ENCODE data around the gene GPR83.
"Not testable (repeated sequence)": the region's sequence is repeated elsewhere in the genome, so short reads cannot be mapped to it uniquely, and the experiment has no call there.

Gene GPR83

DNA sequence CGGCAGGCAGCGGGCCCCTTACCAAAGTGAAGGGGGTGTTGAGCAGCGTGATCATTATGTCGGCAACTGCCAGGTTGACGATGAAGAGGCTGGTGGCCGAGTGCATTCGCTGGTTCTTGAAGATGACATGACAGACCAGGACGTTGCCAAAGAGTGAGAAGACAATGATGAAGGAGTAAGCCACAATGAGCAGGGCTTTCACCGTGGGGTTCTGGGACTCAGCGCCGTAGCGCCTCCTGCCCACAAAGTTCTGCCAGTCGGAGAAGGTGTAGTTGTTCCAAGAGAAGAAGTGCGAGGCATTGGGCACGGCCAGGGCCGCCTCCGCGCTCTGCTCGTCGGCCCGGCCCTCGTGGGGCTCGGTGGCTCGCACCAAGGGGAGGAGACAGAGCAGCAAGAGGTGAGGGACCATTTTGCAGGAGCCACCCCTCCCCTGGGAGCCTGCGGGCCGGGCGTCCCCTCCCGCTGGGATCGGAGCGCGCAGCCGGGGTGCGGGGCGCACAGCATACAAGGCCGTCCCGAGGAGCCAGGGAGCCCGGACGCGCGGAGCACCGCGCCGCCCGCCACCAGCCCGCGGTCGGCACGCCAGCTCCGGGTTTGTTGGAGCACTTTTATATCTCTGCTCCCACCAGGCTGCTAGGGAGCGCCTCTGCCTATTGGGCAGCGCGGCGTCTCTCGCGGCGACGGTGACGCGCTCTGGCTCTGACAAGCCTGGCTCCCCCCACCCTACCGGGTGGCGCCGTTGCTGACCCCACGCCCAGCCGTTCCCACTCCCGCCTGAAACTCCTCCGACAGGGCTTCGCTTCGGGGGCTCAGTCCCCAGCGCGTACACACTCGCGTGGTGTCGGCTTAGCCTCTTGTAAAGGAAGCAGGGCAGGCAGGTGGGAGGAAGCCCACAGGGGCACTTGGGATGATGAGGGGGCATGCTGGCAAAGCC lies at the start of gene GPR83:
Gene GPR83, minus strand, starts transcription at position 581 of the 934 bp plus-strand sequence. Its CDS starts 172 bp downstream, at position 409.
- no peak for DNase-seq (ENCODE audit: low spot score)

DNA sequence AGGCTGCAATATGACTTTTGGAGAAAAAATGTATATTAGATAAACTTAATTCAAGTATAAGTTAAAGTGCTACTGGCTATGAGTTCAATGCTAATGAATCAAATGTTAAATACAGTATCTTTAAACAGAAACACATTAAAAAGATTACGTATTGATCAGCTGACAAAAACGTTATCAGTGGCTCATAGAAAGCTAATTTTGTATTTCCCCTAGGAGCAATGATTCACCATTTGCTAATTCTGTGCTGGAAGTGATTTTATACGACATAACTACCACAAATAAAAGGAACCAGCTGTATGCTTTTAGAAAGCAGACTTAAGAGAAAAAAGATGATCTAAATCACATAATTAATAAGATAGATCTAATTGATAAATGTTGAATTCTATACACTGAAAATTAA lies 48.8 kb upstream of the GPR83 start:
- no peak for DNase-seq (ENCODE audit: low spot score)

DNA sequence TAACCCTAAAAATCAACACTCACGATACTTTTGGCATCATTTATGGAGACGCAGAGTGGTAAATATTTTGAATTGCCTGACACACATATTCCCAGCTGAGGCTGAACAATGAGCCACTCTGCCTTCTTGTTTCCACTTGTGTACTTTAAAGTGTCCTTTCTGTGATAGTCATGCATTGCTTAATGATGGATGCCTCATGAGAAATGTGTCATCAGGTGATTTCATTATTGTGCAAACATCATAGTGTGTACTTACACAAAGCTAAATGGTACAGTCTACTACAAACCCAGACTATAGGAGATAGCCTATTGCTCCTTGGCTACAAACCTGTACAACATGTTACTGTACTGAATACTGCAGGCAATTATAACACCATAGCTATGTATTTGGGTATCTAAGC lies 48.2 kb upstream of the GPR83 start:
- DNase-seq (ENCODE audit: low spot score): no peak

GRCh38 chr11:94449029-94449428 lies 47.8 kb upstream of the GPR83 start:
- no peak for DNase-seq (ENCODE audit: low spot score)

GRCh38 chr11:94447149-94447548 lies 45.9 kb upstream of the GPR83 start:
- no peak for DNase-seq (ENCODE audit: low spot score)

DNA sequence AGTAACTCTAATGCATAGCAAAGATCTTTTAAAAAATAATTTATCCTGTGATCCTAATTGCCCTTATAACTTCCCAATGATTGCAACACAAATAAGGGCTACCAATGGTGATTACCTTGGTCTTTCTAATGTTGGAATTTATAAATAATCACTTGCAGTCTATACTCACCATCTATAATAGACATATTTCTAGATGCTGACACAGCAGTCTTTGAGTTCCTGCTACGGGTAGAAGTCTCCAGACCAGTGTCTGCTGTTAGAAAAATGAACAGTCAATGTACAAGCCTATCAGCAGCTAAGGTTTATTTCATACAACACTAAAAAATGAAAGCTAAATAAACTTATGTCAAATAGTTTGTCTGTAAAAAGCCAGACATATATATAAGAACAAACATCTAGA lies 44.4 kb upstream of the GPR83 start:
- no peak for DNase-seq (ENCODE audit: low spot score)

DNA sequence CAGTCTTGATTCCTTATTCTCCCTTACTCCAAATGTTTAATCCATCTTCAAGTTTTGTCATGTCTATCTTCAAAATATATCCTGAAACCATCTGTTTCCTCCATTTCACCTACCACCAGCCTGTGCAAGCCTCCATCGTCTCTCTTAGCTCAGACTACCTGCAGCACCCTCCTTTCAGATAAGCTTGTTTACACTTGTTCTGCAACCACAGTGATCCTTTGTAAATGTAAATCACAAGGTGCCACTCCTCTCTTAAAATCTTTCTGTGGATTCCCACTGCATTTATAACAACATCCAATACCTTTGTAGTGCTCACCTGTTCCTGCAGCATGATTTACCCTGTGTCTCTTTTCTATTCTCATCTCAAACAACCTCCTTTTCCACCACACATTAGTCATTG lies 31.8 kb upstream of the GPR83 start:
- no peak for DNase-seq (ENCODE audit: low spot score)

GRCh38 chr11:94424662-94425061 lies 23.4 kb upstream of the GPR83 start:
- DNase-seq (ENCODE audit: low spot score): no peak

DNA sequence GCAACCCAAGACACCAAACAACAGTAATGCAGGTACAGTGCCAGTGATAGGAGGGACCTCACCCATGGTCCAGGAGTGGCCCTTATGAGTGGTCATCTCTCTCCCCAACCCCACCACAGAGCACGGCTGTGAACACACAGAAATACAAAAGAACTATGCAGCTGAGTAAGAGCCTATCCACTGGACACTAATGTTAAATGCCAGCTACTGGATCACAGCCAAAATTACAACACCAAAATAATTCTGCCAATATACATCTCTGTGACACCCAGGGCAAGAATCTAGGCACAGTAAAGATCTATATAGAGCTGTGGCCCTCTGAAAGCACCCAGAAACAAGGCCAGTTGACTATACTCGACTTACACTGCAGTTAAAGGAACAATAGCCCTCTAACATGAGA lies 22.8 kb upstream of the GPR83 start:
- DNase-seq (ENCODE audit: low spot score): no peak

- no peak for DNase-seq (ENCODE audit: low spot score)
These were observed 22.3 kb upstream of the GPR83 start for GRCh38 chr11:94423507-94423906.

- no peak for DNase-seq (ENCODE audit: low spot score)
These were observed 17.0 kb upstream of the GPR83 start for GRCh38 chr11:94418123-94418765.

DNA sequence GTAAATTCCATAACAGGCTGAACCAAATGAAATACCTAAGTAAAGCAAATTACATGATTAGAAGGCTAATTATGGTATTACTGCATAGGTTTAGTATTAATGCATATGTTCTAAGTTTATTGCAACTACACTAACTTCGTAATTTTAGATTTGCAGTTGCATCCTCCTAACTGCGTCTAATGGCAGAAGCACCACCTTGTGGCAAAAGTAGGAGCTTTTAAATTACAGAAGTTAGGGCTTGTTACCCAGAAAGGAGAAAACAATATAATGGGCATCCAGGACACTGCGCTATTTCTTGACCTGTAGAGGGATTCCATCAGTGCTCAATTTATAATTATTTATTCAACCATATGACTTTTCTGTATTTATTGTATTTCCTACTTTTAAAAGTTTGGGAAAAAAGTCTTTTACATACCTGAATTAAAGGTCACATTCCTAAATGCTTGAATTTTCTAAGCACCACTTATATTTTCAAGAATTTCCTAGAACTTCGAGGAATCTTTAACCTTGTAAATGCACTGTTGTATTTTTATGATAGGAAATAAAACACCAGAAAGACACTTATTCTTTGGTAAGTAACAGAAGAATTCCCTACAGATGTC lies 16.3 kb upstream of the GPR83 start:
- no peak for DNase-seq (ENCODE audit: low spot score)

DNA sequence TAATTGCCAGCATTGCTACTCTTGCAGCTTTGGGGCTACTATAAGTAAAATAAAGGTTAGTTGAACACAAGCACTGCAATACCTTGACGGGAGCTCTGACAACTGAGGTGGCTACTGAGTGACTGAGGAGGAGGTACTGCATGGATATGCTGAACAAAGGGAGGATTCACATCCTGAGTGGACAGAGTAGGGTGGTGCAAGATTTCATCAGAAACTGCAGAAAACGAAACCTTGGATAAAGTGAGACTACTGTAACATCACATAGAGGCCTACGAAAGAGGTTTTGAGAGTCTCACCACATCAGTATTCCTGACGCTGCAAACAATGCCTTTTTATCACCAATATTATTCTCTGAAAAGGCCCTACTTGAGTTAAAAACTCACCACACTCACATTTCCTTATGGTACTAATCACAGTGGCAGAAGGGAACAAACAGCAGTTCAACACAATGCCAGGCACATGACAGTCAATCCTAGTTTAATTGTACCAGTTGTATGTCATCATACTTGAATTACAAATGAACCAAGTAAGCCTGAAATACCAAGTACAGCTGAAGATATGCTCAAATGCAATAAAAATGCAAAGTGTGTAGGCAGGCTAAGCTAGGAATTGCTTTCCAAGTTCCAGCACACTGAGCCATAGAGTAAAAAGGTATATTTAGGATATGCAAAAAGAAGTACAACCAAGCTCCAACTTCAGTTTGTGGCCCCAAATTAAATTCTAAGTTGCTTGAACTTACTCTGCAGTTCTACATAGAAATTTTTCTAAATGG lies 4.0 kb upstream of the GPR83 start:
- no peak for DNase-seq (ENCODE audit: low spot score)

DNA sequence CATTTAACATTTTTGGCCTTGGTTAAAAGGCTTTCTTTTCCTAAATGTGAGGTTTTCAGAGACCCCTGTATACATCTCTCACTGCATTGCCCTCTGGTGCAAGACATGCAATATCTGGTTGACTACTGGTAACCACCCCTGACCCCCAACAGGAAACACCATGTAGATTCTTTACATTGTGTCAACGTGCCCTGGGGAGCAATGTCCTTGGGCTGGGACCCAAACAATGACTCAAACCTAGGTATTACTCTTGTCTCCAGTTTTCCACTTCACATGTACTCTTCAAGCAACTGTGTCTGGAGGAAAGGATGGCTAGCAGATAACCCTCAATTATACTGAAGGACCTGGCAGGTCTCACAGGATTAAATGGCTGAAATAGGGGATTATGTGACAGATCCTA lies 1.1 kb upstream of the GPR83 start:
- DNase-seq (ENCODE audit: low spot score): no peak

- no peak for DNase-seq (ENCODE audit: low spot score)
These were observed 600 bp upstream of the GPR83 start for GRCh38 chr11:94401773-94402265.

DNA sequence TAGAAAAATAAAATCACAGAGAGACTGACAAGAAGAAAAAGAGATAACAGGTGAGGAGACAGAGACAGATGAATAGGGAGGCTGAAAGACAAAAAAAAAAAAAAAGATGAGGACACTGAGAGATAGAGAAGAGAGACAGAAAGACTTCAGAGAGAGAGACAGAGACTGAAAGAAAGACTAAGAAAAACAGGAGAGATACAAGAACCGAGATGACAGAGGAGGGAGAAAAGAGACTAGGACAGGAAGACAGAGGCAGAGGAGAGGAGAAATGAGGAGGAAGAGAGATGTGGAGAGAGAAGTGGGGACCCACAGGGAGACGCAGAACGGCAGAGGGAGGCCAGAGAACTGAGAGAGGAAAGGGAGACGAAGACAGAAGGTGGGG lies 771 bp downstream of the GPR83 start:
- DNase-seq (ENCODE audit: low spot score): no peak

DNA sequence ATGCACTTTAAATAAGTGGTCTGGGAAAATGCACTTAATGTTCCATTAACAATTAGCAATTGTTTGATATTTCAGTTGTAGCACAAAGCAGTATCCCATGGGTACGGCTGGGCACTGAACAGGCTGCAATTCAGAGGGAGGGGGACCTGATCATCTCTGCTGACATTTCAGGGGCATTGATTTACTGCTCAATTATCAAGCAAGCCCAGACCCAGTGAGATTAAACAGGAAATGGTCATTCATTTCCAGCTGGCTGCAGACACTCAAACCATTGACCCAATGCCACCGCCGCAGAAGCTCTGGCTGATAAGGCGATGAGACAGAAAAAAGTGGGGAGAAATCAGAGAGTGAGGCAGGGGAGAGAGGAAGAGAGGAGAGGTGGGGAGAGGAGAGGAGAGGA lies 1.2 kb downstream of the GPR83 start:
- no peak for DNase-seq (ENCODE audit: low spot score)

- DNase-seq (ENCODE audit: low spot score): no peak
These were observed 3.1 kb downstream of the GPR83 start for GRCh38 chr11:94398101-94398500.

GRCh38 chr11:94396282-94396681 lies 4.9 kb downstream of the GPR83 start:
- no peak for DNase-seq (ENCODE audit: low spot score)

DNA sequence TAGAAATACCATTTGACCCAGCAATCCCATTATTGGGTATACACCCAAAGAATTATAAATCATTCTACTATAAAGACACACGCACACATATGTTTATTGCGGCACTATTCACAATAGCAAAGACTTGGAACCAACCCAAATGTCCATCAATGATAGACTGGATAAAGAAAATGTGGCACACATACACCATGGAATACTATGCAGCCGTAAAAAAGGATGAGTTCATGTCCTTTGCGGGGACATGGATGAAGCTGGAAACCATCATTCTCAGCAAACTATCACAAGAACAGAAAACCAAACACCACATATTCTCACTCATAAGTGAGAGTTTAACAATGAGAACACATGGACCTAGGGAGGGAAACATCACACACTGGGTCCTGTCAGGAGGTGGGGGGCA lies 9.3 kb downstream of the GPR83 start:
- DNase-seq (ENCODE audit: low spot score): not testable (repeated sequence)

- no peak for DNase-seq (ENCODE audit: low spot score)
These were observed 21.6 kb downstream of the GPR83 start for GRCh38 chr11:94379613-94380012.

GRCh38 chr11:94376841-94377240 lies 24.4 kb downstream of the GPR83 start:
- no peak for DNase-seq (ENCODE audit: low spot score)
